ENCODE measurements around the gene TP53AIP1. TPM values are rescaled to one million over a fixed set of nuclear protein-coding genes. Genes with fewer than 3 reads are reported as not detected.

Gene TP53AIP1
- total RNA-seq, 1 donor from 2014 or later, result not detected

DNA sequence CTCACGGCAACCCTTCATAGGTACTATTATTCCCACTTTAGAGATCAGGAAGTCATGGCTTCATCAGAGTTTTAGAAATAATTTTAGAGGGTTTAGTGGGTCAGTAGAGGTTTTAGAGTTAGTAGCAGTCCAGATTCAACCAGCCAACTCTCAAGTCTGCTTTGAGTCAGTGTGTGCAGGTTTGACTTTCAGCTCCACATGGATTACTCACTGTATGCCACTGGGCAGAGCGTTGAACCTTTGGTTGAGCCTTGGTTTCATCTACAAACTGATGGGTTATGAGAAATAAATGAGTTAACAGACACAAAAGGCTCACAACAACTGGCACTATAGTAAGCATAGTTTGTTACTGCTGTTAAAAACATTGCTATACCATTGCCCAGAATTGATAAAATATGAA, 19.0 kb upstream of the TP53AIP1 start:
- DNase-seq (ENCODE audit: low spot score), result no peak
- no peaks in the 10 kb centered on the region for H3K9me3 Mint-ChIP-seq
- peaks cover 2% of the 10 kb centered on the region for H3K36me3 Mint-ChIP-seq (ENCODE audit: low read depth)
- peaks cover 15% of the 10 kb centered on the region for H3K27me3 Mint-ChIP-seq (ENCODE audit: low read depth)
- intact Hi-C loops (cut with micrococcal nuclease), result loop anchor here (5.0 to 10.0 kb wide), 4 partner anchors 156 to 927 kb away; no protein-coding TSS in a partner anchor
- H3K27ac Mint-ChIP-seq, result no peak overlapping the region
- H3K4me1 Mint-ChIP-seq (ENCODE audit: low read depth), result peaks cover 38% of the 10 kb centered on the region
- H3K4me3 Mint-ChIP-seq (ENCODE audit: low read depth), result no peak overlapping the region

DNA sequence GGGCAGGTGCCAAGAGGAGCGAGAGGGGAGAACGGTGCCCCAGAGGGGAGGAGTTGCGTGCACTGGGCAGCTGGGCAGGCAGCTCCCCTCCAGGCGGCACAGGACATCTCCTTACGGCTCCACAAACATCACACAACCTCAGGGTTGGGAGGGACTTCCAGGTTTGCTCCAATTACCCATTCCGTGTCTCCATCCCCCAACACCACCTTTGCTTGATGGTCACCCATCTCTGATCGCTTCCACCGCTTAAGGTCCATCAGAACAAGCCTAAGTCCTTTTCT, 14.5 kb upstream of the TP53AIP1 start:
- H3K36me3 Mint-ChIP-seq (ENCODE audit: low read depth), result no peaks in the 10 kb centered on the region
- H3K4me1 Mint-ChIP-seq (ENCODE audit: low read depth), result no peaks in the 10 kb centered on the region
- H3K4me3 Mint-ChIP-seq (ENCODE audit: low read depth), result no peak overlapping the region
- H3K27me3 Mint-ChIP-seq (ENCODE audit: low read depth), result peaks cover 32% of the 10 kb centered on the region
- intact Hi-C loops (cut with micrococcal nuclease), result no loop called here
- no peak overlapping the region for H3K27ac Mint-ChIP-seq
- H3K9me3 Mint-ChIP-seq, result no peaks in the 10 kb centered on the region
- DNase-seq (ENCODE audit: low spot score), result no peak

DNA sequence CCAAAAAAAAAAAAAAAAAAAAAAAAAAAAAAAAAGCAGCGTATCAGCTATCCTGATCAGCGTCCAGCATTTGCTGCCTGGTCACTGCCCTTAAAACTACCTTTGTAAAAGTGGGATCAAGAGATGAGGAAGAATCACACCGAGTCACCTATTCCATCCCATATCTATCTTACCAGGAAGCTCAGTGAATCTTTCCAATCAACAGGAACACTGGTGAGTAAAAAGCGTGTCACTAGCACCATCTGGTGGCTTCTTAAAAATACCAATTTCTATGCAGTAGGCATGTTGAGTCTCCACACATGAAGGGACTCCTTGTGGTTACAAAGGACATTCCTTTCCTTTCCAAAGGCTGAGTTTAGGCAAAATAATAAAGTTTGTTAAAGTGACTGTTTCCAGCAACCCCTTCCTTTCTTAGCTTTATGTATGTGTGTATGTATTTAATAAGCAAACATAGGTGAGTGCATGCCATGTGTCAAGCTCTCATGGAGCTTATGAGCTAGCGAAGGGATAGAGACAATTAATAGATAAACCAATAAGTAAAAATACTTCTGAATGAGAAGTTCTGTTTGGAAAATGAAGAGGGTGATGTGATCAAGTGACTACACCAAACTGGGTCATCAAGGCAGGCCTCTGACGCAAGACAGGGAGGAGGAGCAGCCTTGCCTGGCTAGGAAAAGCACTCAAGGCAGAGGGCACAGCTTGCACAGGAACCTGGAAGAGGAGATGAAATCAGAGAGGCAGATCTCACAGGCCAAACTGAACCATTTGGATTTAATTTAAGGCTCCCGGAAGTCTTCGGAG, 13.9 kb upstream of the TP53AIP1 start:
- intact Hi-C loops (cut with micrococcal nuclease), result loop anchor here (1.0 kb wide), 1 partner anchor 72 kb away; no protein-coding TSS in a partner anchor
- H3K27me3 Mint-ChIP-seq (ENCODE audit: low read depth), result peaks cover 32% of the 10 kb centered on the region
- H3K27ac Mint-ChIP-seq, result no peak overlapping the region
- no peaks in the 10 kb centered on the region for H3K9me3 Mint-ChIP-seq
- no peaks in the 10 kb centered on the region for H3K4me1 Mint-ChIP-seq (ENCODE audit: low read depth)
- H3K36me3 Mint-ChIP-seq (ENCODE audit: low read depth), result no peaks in the 10 kb centered on the region
- no peak overlapping the region for H3K4me3 Mint-ChIP-seq (ENCODE audit: low read depth)
- no peak for DNase-seq (ENCODE audit: low spot score)

DNA sequence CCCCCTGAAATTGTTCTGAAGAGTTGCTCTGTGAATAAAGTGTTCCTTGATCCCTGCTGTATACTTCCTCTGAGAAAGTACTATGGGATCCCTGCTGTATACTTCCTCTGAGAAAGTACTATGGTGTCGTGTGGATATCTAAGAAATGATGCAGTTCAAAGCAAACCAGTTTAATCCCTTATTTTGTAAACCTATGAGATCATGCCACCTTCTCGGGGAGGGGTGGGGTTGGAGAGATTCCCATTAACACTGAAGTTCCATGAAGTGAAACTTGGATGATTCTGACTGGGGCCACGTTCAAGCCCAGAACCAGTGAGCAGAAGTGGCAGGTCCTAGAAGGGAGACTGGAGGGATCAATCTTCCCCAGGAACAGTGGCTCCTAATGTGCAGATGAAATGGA, 13.0 kb upstream of the TP53AIP1 start:
- Mint-ChIP-seq H3K9me3 (no peaks in the 10 kb centered on the region), H3K4me3 (ENCODE audit: low read depth) (no peak overlapping the region), H3K27me3 (ENCODE audit: low read depth) (peaks cover 36% of the 10 kb centered on the region), H3K36me3 (ENCODE audit: low read depth) (no peaks in the 10 kb centered on the region), H3K4me1 (ENCODE audit: low read depth) (no peaks in the 10 kb centered on the region), H3K27ac (no peak overlapping the region)
- no peak for DNase-seq (ENCODE audit: low spot score)
- intact Hi-C loops (cut with micrococcal nuclease), result loop anchor here (1.0 kb wide), 1 partner anchor 71 kb away; no protein-coding TSS in a partner anchor

DNA sequence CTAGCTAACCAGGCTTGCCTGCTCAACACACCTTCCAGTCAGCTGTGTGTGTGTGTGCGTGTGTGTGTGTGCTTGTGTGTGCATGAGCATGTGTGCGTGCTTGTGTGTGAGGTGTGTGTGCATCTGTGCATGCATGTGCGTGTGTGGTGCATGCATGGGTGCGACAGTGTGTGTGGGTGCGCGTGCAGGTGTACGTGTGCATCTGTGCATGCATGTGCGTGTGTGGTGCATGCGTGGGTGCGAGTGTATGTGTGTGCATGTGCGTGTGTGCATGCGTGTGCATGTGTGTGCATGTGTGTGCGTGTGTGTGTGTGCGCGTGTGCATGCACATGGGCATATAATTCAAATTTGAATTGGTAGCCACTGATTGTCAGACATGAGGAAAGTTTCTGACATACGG, 10.5 kb upstream of the TP53AIP1 start:
- no peak for DNase-seq (ENCODE audit: low spot score)
- intact Hi-C loops (cut with micrococcal nuclease), result no loop called here
- H3K9me3 Mint-ChIP-seq, result no peaks in the 10 kb centered on the region
- H3K27ac Mint-ChIP-seq, result no peak overlapping the region
- H3K4me3 Mint-ChIP-seq (ENCODE audit: low read depth), result no peak overlapping the region
- no peaks in the 10 kb centered on the region for H3K36me3 Mint-ChIP-seq (ENCODE audit: low read depth)
- H3K4me1 Mint-ChIP-seq (ENCODE audit: low read depth), result no peaks in the 10 kb centered on the region
- H3K27me3 Mint-ChIP-seq (ENCODE audit: low read depth), result peaks cover 36% of the 10 kb centered on the region

DNA sequence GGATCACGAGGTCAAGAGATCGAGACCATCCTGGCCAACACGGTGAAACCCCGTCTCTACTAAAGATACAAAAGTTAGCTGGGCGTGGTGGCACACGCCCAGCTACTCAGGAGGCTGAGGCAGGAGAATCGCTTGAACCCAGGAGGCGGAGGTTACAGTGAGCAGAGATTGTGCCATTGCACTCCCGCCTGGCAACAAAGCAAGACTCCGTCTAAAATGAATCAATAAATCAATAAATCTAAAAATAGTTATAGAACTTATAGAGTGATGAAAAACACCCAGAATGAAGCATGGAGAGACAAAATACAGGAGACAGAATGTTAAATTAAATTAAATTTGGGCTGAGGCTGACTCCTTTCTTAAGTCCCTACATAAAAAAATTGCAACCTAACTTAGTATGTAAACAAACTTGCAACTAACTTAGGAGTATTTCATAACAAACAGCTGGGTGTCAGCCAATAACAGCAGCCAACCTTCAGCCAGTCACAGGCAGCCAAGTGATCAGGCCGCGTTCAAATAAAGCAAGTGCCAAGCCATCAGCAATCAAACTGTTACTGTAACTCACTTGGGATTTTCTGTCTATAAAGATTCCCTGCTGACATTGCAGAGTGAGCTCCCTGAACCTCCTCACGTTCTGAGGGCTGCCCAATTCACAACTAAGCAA, 7.3 kb upstream of the TP53AIP1 start:
- no peaks in the 10 kb centered on the region for H3K9me3 Mint-ChIP-seq
- peaks cover 35% of the 10 kb centered on the region for H3K27me3 Mint-ChIP-seq (ENCODE audit: low read depth)
- H3K27ac Mint-ChIP-seq, result no peak overlapping the region
- intact Hi-C loops (cut with micrococcal nuclease), result no loop called here
- H3K4me1 Mint-ChIP-seq (ENCODE audit: low read depth), result no peaks in the 10 kb centered on the region
- no peak for DNase-seq (ENCODE audit: low spot score)
- no peaks in the 10 kb centered on the region for H3K36me3 Mint-ChIP-seq (ENCODE audit: low read depth)
- H3K4me3 Mint-ChIP-seq (ENCODE audit: low read depth), result no peak overlapping the region

DNA sequence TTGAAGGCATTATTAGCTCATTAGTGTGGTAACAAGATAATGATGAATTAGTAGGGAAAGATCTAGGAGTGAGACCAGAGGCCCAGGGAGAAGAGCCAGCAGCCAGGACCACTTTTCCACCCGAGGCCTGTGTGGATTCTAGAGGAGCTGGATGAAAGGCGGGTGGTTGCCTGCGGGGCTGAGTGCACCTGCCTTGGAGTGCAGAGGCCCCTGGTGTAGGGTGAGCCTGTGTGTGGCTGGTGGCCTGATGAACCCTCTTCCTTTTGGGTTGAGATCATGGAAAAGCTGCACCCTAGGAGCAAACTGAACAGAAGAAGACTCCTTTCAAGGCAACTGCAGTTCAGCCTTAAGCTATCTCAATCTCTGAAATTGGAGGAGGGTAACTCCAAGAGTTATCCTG, 5.9 kb upstream of the TP53AIP1 start:
- intact Hi-C loops (cut with micrococcal nuclease), result no loop called here
- Mint-ChIP-seq H3K9me3 (no peaks in the 10 kb centered on the region), H3K4me3 (ENCODE audit: low read depth) (no peak overlapping the region), H3K27me3 (ENCODE audit: low read depth) (peaks cover 36% of the 10 kb centered on the region), H3K27ac (no peak overlapping the region), H3K36me3 (ENCODE audit: low read depth) (no peaks in the 10 kb centered on the region), H3K4me1 (ENCODE audit: low read depth) (no peaks in the 10 kb centered on the region)
- no peak for DNase-seq (ENCODE audit: low spot score)

DNA sequence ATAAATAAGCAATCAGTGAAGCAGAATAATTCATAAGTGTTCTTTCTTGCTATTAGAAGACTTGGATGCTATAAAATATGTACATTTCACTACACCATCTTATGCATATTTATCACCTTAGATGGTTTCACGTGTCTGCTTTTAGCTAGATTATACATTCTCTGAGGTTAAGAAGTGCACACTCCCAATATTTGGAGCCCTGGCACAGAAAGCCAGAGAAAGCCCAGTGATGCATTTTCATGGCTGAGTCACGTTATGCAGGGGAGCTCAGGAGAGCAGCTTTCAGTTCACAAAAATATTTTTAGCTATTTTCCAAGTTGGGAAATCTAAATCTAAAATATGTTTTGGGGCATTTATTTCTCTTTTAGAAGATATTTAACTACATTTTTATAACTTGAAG, 5.1 kb upstream of the TP53AIP1 start:
- Mint-ChIP-seq H3K27ac (no peak overlapping the region), H3K27me3 (ENCODE audit: low read depth) (peaks cover 28% of the 10 kb centered on the region), H3K36me3 (ENCODE audit: low read depth) (no peaks in the 10 kb centered on the region), H3K4me3 (ENCODE audit: low read depth) (no peak overlapping the region), H3K4me1 (ENCODE audit: low read depth) (no peaks in the 10 kb centered on the region), H3K9me3 (no peaks in the 10 kb centered on the region)
- intact Hi-C loops (cut with micrococcal nuclease), result no loop called here
- DNase-seq (ENCODE audit: low spot score), result no peak

DNA sequence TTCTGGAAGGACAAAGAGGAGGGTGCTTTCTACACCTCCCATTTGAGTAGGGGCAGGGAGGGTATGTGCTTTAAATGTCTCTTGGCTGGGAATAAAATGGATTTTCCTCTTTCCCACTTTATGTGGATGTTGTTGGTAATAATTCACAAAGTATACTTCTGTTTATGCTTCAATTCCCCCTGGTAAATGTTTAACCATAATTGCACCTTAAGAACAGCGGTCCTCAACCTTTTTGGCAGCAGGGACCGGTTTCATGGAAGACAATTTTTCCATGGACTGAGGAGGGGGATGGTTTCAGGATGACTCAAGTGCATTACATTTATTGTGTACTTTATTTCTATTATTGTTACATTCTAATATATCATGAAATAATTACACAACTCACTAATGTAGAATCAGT, 4.0 kb upstream of the TP53AIP1 start:
- Mint-ChIP-seq H3K27me3 (ENCODE audit: low read depth) (peaks cover 25% of the 10 kb centered on the region), H3K4me1 (ENCODE audit: low read depth) (no peaks in the 10 kb centered on the region), H3K36me3 (ENCODE audit: low read depth) (no peaks in the 10 kb centered on the region), H3K4me3 (ENCODE audit: low read depth) (no peak overlapping the region), H3K9me3 (no peaks in the 10 kb centered on the region), H3K27ac (no peak overlapping the region)
- intact Hi-C loops (cut with micrococcal nuclease), result no loop called here
- no peak for DNase-seq (ENCODE audit: low spot score)

DNA sequence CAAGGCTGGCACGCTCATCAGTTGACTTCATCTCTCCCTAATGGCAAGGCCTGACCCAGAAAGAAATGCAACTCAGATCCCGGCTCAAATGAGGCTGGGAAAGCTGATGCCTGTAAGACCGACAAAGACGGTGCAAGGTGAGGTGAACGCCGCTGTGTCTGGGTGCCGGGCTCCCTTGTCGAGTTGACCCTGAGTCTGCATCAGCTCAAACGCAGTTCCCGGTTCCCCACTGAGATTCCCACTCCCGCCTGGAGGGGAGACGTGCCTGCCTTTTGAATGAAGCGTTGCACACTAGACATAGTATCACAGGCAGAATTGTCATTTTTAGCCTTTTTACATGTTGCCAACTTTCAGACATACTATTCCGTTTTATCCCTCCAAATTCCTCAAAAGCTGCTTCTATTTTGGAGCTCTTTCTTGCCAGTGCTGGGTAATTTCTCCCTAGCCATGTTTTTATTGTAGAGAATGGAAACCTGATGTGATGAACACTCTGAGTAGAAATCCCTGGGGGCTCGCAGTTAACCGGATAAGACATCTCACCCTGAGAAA, 831 bp upstream of the TP53AIP1 start:
- Mint-ChIP-seq H3K36me3 (ENCODE audit: low read depth) (no peaks in the 10 kb centered on the region), H3K27ac (no peak overlapping the region), H3K4me1 (ENCODE audit: low read depth) (no peaks in the 10 kb centered on the region), H3K27me3 (ENCODE audit: low read depth) (peaks cover 15% of the 10 kb centered on the region), H3K9me3 (no peaks in the 10 kb centered on the region), H3K4me3 (ENCODE audit: low read depth) (no peak overlapping the region)
- intact Hi-C loops (cut with micrococcal nuclease), result no loop called here
- no peak for DNase-seq (ENCODE audit: low spot score)

DNA sequence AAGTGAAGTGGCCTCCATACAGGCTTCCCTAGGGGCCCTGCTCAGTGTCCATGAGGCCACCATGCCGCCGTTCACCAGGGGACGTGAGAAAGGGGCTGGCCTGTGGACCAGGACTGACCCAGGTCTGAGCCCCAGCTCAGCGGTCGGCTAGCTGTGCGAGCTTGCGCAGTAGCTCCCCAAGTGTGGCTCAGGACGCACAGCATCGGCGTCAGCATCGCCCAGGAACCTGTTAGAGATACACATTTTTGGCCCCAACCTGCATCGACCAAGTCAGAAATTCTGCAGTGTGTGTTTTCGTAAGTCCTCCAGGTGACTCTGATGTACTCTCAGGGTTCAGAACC, 429 bp downstream of the TP53AIP1 start:
- Mint-ChIP-seq H3K27me3 (ENCODE audit: low read depth) (peaks cover 7% of the 10 kb centered on the region), H3K27ac (no peak overlapping the region), H3K9me3 (no peaks in the 10 kb centered on the region), H3K36me3 (ENCODE audit: low read depth) (no peaks in the 10 kb centered on the region), H3K4me1 (ENCODE audit: low read depth) (no peaks in the 10 kb centered on the region), H3K4me3 (ENCODE audit: low read depth) (no peak overlapping the region)
- DNase-seq (ENCODE audit: low spot score), result no peak
- intact Hi-C loops (cut with micrococcal nuclease), result no loop called here

DNA sequence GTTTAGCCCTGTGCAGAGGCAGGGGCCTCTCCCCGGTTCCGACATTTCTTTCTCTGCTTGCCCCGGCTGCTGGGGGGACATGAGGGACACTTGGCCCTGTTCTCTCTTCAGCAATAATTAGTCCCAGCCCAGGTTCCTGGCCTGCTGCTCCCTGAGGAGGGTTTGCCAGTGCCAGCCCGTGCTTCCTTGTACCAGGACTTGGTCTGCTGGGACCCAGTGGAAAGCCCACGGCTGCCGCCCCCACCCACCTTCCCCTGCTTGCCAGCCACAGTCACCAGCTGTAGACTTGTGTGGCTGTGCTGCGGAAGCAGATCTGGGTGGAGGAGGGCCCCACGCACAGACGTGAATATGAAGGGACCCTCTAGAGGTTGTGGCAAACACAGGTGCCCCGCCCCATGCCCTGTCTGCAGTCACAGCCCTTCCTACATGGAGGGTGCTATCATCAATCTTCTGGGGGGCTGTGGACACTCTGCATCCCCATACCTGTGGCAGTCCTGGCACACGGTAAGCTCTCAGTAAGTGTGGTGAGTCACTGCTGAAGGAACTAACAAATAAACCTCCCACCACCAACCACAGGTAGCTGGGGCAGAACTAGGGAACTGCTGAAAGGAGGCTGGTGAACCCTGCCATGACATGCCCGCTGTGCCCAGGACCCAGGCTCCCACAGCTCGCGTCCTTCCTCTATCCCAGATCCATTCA, 949 bp downstream of the TP53AIP1 start:
- H3K27ac Mint-ChIP-seq, result no peak overlapping the region

DNA sequence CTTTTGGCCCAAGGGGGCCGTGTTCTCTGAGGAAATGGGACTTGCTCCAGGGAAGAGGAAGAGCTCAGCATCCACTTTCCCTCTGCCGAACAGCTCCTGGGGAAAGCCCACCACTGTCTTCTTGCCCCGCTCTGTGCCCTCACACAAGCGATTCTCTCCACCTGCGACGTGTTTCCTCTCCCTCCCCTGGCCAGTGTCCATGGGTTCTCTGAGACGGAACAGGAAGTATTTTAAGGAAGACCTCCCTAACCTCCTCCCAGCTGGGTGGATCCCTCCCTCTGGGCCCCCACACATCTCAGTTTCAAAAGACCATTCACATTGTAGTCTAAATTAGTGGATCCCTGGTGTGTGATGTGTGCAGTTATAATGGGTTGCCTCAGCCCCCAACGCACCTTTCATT, 1.6 kb downstream of the TP53AIP1 start:
- Mint-ChIP-seq H3K4me1 (ENCODE audit: low read depth) (no peaks in the 10 kb centered on the region), H3K9me3 (no peaks in the 10 kb centered on the region), H3K4me3 (ENCODE audit: low read depth) (no peak overlapping the region), H3K36me3 (ENCODE audit: low read depth) (no peaks in the 10 kb centered on the region), H3K27me3 (ENCODE audit: low read depth) (peaks cover 7% of the 10 kb centered on the region), H3K27ac (no peak overlapping the region)
- no peak for DNase-seq (ENCODE audit: low spot score)
- intact Hi-C loops (cut with micrococcal nuclease), result no loop called here

More for the DNA sequence above, 949 bp downstream of the TP53AIP1 start:
- intact Hi-C loops (cut with micrococcal nuclease), result no loop called here
- no peaks in the 10 kb centered on the region for H3K9me3 Mint-ChIP-seq
- no peaks in the 10 kb centered on the region for H3K4me1 Mint-ChIP-seq (ENCODE audit: low read depth)
- H3K4me3 Mint-ChIP-seq (ENCODE audit: low read depth), result no peak overlapping the region
- DNase-seq (ENCODE audit: low spot score), result no peak
- peaks cover 7% of the 10 kb centered on the region for H3K27me3 Mint-ChIP-seq (ENCODE audit: low read depth)
- no peaks in the 10 kb centered on the region for H3K36me3 Mint-ChIP-seq (ENCODE audit: low read depth)

Measured in activated T-helper 2 cell treated with anti-CD3 and anti-CD28 coated beads, Interferon-gamma antibody, Interleukin-2, Interleukin-4, amounts not matched to agents 10 μg/mL and 5 μg/mL and 100 μg/mL, durations not matched to agents 14 hours and 24 hours and 36 hours (primary cell).